ENCODE results near the gene PADI3. TPM values are rescaled to one million over a fixed set of nuclear protein-coding genes. Genes with fewer than 3 reads are reported as not detected.

PADI3 gene
- polyA plus RNA-seq, 1 of the 3 experiments (the other 2 are of a cell fraction): 0.30 TPM

GRCh38 chr1:17310068-17310640 is 61.3 kb downstream of the PADI3 start (continued):
- TF ChIP-seq REST (IDR thresholded peaks at IDR 0.05; ENCODE audit: low read depth, low read length): no peak
- TF ChIP-seq MXI1 (IDR thresholded peaks at IDR 0.05; ENCODE audit: low read depth, low read length): no peak

GRCh38 chr1:17313530-17314309 is 64.8 kb downstream of the PADI3 start:
- WGBS (ENCODE audit: low lambda C conversion rate): 67% methylated on average over 8 of the region's 9 CpGs
- Histone ChIP-seq H3K9me3 (no peaks in the 10 kb centered on the region), H3K27ac (ENCODE audit: low read depth in 2 of 2, low read length in 1 of 2) (no peak overlapping the region), H4K20me1 (ENCODE audit: insufficient read depth) (no peaks in the 10 kb centered on the region), H3K4me2 (no peak overlapping the region), H3K9ac (no peak overlapping the region), H3F3A (replicated peaks; ENCODE audit: insufficient read depth) (no peaks in the 10 kb centered on the region), H3K27me3 (ENCODE audit: insufficient read depth) (no peaks in the 10 kb centered on the region; the same call in 1 of the 2 replicates), H3K4me3 (ENCODE audit: low read depth in 2 of 2, low read length in 1 of 2) (no peak overlapping the region), H3K9me2 (no peaks in the 10 kb centered on the region), H2AFZ (ENCODE audit: low read depth) (no peak overlapping the region), H3K36me3 (replicated peaks in 1 of 2; ENCODE audit: control insufficient read depth in 1 of 2, insufficient read depth in 2 of 2, low read length in 1 of 2) (no peaks in the 10 kb centered on the region), H3K4me1 (ENCODE audit: control insufficient read depth in 1 of 2, insufficient read depth in 2 of 2, low read depth in 1 of 2, low read length in 1 of 2) (no peaks in the 10 kb centered on the region), H3K79me2 (ENCODE audit: insufficient read depth) (no peaks in the 10 kb centered on the region)
- DNase-seq: no peak
- POLR2A ChIA-PET: no interaction called here
- CTCF ChIA-PET: interaction anchor here (0.9 to 1.4 kb wide), 3 partner anchors 23 to 188 kb away, joined by 3 to 4 read pairs (median 3); no protein-coding TSS in a partner anchor
- no peak for TF ChIP-seq RFX5 (IDR thresholded peaks at IDR 0.05; ENCODE audit: low read length)
- TF ChIP-seq SIN3A (IDR thresholded peaks at IDR 0.05; ENCODE audit: borderline replicate concordance, low read depth, low read length): no peak
- no peak for TF ChIP-seq USF1 (IDR thresholded peaks at IDR 0.05; ENCODE audit: borderline replicate concordance, low read depth)
- no peak for TF ChIP-seq EP300 (IDR thresholded peaks at IDR 0.05; ENCODE audit: borderline replicate concordance in 1 of 2, low read depth in 1 of 2, low read length in 1 of 2)
- TF ChIP-seq SMC3 (IDR thresholded peaks at IDR 0.05; ENCODE audit: low read depth, low read length): no peak
- no peak for TF ChIP-seq YY1 (IDR thresholded peaks at IDR 0.05; ENCODE audit: low read depth)
- TF ChIP-seq FOXM1 (IDR thresholded peaks at IDR 0.05; ENCODE audit: low read depth): no peak
- no peak for TF ChIP-seq POLR2AphosphoS5 (IDR thresholded peaks at IDR 0.05; ENCODE audit: low read depth, low read length)
- no peak for TF ChIP-seq REST (IDR thresholded peaks at IDR 0.05; ENCODE audit: low read depth, low read length)
- TF ChIP-seq TAF1 (IDR thresholded peaks at IDR 0.05; ENCODE audit: borderline replicate concordance, low read depth, low read length): no peak
- TF ChIP-seq FOSL2 (IDR thresholded peaks at IDR 0.05; ENCODE audit: borderline replicate concordance, low read depth): no peak
- no peak for TF ChIP-seq CTCF (IDR thresholded peaks at IDR 0.05)
- no peak for TF ChIP-seq TEAD4 (IDR thresholded peaks at IDR 0.05; ENCODE audit: borderline replicate concordance, insufficient read depth)
